Cortex of kidney (tissue), 1 donor: Measurements from ENCODE around the gene PYGB.

ENCODE experiments used
- DNase-seq: peaks from one replicate; lab custom pipeline; 2025; lab: John Stamatoyannopoulos, UW

The PYGB gene

GRCh38 chr20:25283221-25283951, 35.5 kb downstream of the PYGB start:
- DNase-seq, result no peak

- no peak for DNase-seq
Observed at GRCh38 chr20:25284131-25284601, 36.3 kb downstream of the PYGB start.

GRCh38 chr20:25285091-25285647, 37.3 kb downstream of the PYGB start:
- DNase-seq, result no peak

GRCh38 chr20:25285856-25286798, 38.2 kb downstream of the PYGB start:
- DNase-seq, result no peak

GRCh38 chr20:25286917-25287316, 39.0 kb downstream of the PYGB start:
- DNase-seq, result no peak

GRCh38 chr20:25287631-25288290, 39.9 kb downstream of the PYGB start:
- no peak for DNase-seq

- no peak for DNase-seq
Observed at GRCh38 chr20:25288291-25289181, 40.7 kb downstream of the PYGB start.

GRCh38 chr20:25289886-25290597, 42.2 kb downstream of the PYGB start:
- DNase-seq, result no peak

- DNase-seq, result no peak
Observed at GRCh38 chr20:25290646-25291431, 43.0 kb downstream of the PYGB start.

GRCh38 chr20:25291432-25292133, 43.7 kb downstream of the PYGB start:
- DNase-seq, result no peak

- no peak for DNase-seq
Observed at GRCh38 chr20:25292176-25292891, 44.4 kb downstream of the PYGB start.

- no peak for DNase-seq
Observed at GRCh38 chr20:25293507-25293906, 45.6 kb downstream of the PYGB start.

- DNase-seq, result no peak
Observed at GRCh38 chr20:25293910-25294458, 46.1 kb downstream of the PYGB start.

GRCh38 chr20:25294459-25295385, 46.8 kb downstream of the PYGB start:
- no peak for DNase-seq

GRCh38 chr20:25295386-25296093, 47.7 kb downstream of the PYGB start:
- DNase-seq, result no peak
